ENCODE measurements around the gene OR6C68. TPM values are rescaled to one million over a fixed set of nuclear protein-coding genes. Genes with fewer than 3 reads are reported as not detected.
A peak's percentile ranks its signal among the peaks of the same experiment; 100 is the strongest.

OR6C68 gene
- total and polyA plus RNA-seq, 2 of the 8 experiments (the other 6 are each of a cell fraction or from before 2014, with no cell fraction given), result not detected

DNA sequence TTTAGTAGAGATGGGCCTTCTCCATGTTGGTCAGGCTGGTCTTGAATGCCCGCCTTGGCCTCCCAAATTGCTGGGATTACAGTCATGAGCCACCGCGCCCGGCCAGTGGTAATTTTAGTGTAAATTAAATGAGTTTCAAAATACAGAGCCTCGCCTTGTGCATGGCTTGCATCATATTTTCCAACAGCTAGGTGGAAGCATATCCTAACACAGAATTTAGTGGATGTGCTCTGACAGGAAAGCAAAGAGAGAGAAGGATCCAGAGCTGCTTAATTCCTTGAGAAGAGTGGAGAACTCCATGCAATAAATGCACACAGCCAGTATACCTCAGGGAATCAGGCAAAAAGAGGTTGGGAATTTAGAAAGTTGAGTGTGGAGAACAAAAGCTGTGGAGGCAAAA lies 45.9 kb upstream of the OR6C68 start:
- Histone ChIP-seq H3K4me3 (ENCODE audit: extremely low read depth in 1 of 4, insufficient read depth in 2 of 4, low read depth in 3 of 4, low read length in 4 of 4) (no peak overlapping the region), H2BK12ac (ENCODE audit: low read depth, low read length) (no peak overlapping the region), H4K91ac (replicated peaks; ENCODE audit: insufficient read length, low read length) (no peak overlapping the region), H3K79me1 (ENCODE audit: low read depth, low read length) (no peaks in the 10 kb centered on the region), H4K5ac (ENCODE audit: insufficient read length, low read depth, low read length) (no peak overlapping the region), H2BK120ac (replicated peaks; ENCODE audit: low read depth, low read length) (no peak overlapping the region), H3K4me1 (replicated peaks in 1 of 4; ENCODE audit: control insufficient read depth in 3 of 4, insufficient read depth in 4 of 4, low read length in 3 of 4) (no peaks in the 10 kb centered on the region), H3K36me3 (ENCODE audit: control insufficient read depth in 2 of 4, insufficient read depth in 4 of 4, low read length in 3 of 4) (no peaks in the 10 kb centered on the region), H3K18ac (ENCODE audit: extremely low read depth, low read length) (no peak overlapping the region), H3K9me3 (ENCODE audit: insufficient read depth in 2 of 2, low read depth in 1 of 2, low read length in 1 of 2) (no peaks in the 10 kb centered on the region), H3K4ac (replicated peaks; ENCODE audit: insufficient read length, low read depth, low read length) (no peak overlapping the region), H4K8ac (ENCODE audit: extremely low read depth, insufficient read depth, low read length) (no peak overlapping the region), H3K23me2 (ENCODE audit: low read depth, low read length) (no peaks in the 10 kb centered on the region), H3K79me2 (ENCODE audit: control insufficient read depth in 1 of 2, insufficient read depth in 2 of 2, low read length in 2 of 2) (no peaks in the 10 kb centered on the region), H4K20me1 (replicated peaks in 1 of 2; ENCODE audit: control insufficient read depth in 1 of 2, insufficient read depth in 2 of 2, low read length in 2 of 2) (no peaks in the 10 kb centered on the region), H3K14ac (ENCODE audit: insufficient read length) (no peak overlapping the region), H3K9ac (replicated peaks in 1 of 4; ENCODE audit: extremely low read depth in 1 of 4, low read depth in 3 of 4, low read length in 3 of 4) (no peak overlapping the region), H2BK20ac (ENCODE audit: low read length) (no peak overlapping the region), H2BK5ac (ENCODE audit: low read depth, low read length) (no peak overlapping the region), H3K56ac (replicated peaks; ENCODE audit: insufficient read length, low read depth, low read length) (no peak overlapping the region), H3K23ac (ENCODE audit: insufficient read length) (no peak overlapping the region), H2BK15ac (ENCODE audit: low read length) (no peak overlapping the region), H3K27me3 (replicated peaks in 1 of 4; ENCODE audit: control insufficient read depth in 3 of 4, extremely low read depth in 1 of 4, insufficient read depth in 3 of 4, low read length in 3 of 4) (no peaks in the 10 kb centered on the region), H2AK5ac (ENCODE audit: low read depth, low read length) (no peak overlapping the region), H3K4me2 (ENCODE audit: insufficient read depth in 1 of 2, low read depth in 2 of 2, low read length in 2 of 2) (no peak overlapping the region), H2AFZ (ENCODE audit: low read length) (no peak overlapping the region), H3K27ac (ENCODE audit: low read depth, low read length) (no peak overlapping the region)
- CTCF ChIA-PET (ENCODE audit: partially characterized antibody), result interaction anchor here (0.9 to 2.0 kb wide), 5 partner anchors 9 to 258 kb away, joined by 3 to 17 read pairs (median 4); no protein-coding TSS in a partner anchor
- POLR2A ChIA-PET (ENCODE audit: partially characterized antibody), result no interaction called here
- FAIRE-seq (no peak), DNase-seq (ENCODE audit: low read depth in 1 of 2, low spot score in 2 of 2) (no peak)
- WGBS, 2 experiments (ENCODE audit: extremely low coverage in 1 of 2, insufficient coverage in 1 of 2, insufficient read length in 1 of 2, insufficient replicate concordance in 2 of 2, low coverage in 1 of 2, low lambda C conversion rate in 2 of 2, missing lambda C conversion rate in 1 of 2), result 91% methylated on average over 5 of the region's 5 CpGs; no CpG with 5 or more reads in 1 of the 2 experiments
- TF ChIP-seq RAD21 (IDR thresholded peaks at IDR 0.05 in 1 of 2, conservative IDR thresholded peaks at IDR 0.05 in 1 of 2; ENCODE audit: low read depth in 2 of 2, low read length in 2 of 2) (peak; percentile 47 to 56), NRF1 (IDR thresholded peaks at IDR 0.05; ENCODE audit: low read depth, low read length) (no peak)

Data from H1 (cell line).